Ovary (tissue), 3 donors: ENCODE measurements around the gene SAMD1.

Source experiments
- CTCF ChIP-seq, 3 donors: fragments of 450-650 bp in 2 of 3; fragments of 200-600 bp in 1 of 3; IDR thresholded peaks; one replicate each; pipeline versions ENCODE4 v1.5.1 to v1.8.0; 2016 to 2022; ENCODE audit warnings: antibody characterized with exemption in 3 of 3, mild to moderate bottlenecking in 1 of 3
- EP300 ChIP-seq: sonication (generic); formaldehyde crosslinking; IDR thresholded peaks from one replicate; pipeline ENCODE4 v1.6.1; 2017; ENCODE audit warnings: antibody characterized with exemption
- POLR2A ChIP-seq: fragments of 450-650 bp; IDR thresholded peaks from one replicate; pipeline ENCODE4 v1.6.1; 2017; ENCODE audit warnings: antibody characterized with exemption, mild to moderate bottlenecking, moderate library complexity
- donor health status: DM: no; HTN: no; CAD: no.

DNA sequence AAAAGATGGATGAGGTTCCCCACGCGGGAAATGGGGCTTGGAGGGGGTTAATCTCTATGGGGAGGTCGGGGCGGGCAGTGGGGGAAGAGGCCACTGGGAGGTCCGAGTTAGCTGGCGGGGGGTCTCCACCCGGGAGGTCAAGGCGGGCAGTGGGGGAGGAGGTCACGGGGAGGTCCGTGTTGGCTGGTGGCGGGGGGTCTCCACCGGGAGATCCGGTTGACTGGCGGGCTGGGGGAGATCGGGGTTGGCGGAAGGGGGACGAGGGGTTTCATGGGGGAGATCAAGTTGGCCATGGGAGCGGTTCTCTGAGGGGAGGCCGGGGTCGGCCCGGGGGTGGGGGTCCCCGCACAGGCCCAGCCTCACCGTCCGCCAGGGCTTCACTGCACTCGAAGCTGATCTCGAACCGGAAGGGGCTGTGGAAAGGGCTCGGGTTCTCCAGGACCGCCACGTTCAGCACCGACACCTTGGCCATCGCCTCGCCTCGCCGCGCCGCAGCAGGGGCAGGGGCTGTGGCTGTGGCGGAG lies 45.5 kb upstream of the SAMD1 start:
- TF ChIP-seq EP300 (no peak), CTCF (IDR thresholded peaks at IDR 0.05) (no peak), POLR2A (no peak)
